ENCODE results near the gene FAM229A.

DNA sequence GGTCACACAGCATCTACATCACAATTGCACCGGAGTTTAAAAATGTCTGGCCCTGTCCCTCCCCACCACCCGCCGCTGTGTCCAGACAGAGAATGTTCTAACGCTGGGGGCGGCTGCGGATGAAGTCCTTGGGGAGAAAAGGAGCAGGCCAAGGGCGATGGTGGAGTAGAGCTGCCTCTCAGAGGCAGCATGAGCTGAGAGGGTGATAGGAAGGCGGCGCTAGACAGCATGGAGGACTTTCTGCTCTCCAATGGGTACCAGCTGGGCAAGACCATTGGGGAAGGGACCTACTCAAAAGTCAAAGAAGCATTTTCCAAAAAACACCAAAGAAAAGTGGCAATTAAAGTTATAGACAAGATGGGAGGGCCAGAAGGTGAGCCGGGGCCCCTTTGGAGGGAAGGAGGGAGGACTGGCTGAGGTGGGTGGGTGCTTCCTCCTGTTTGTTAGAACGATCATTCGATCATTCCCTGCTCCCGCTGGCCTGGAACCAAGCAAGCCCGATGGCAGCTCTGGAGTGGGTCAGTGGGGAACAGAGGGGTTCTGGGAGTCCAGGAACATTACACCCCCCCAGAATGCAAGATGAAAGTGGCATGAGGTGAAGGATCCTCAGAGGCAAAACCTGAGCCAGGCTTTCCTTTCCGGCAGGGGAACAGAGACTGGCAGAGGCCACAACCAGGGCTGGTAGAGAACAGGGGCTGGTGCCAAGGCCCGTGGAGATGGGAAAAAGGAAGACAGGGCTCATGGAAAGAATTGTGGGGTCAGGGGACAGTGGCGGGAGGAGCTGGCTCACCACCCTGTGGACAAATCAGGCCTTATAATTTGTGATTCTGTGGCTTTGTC is at the start of gene FAM229A, which contains the start of gene TSSK3:
- TF ChIP-seq CTCF (IDR thresholded peaks at IDR 0.05) (no peak), POLR2A (IDR thresholded peaks at IDR 0.05) (no peak), EP300 (IDR thresholded peaks at IDR 0.05) (no peak)

Data from tibial nerve (tissue), 4 donors.